ENCODE data around the gene HMGB4.

HMGB4 gene

DNA sequence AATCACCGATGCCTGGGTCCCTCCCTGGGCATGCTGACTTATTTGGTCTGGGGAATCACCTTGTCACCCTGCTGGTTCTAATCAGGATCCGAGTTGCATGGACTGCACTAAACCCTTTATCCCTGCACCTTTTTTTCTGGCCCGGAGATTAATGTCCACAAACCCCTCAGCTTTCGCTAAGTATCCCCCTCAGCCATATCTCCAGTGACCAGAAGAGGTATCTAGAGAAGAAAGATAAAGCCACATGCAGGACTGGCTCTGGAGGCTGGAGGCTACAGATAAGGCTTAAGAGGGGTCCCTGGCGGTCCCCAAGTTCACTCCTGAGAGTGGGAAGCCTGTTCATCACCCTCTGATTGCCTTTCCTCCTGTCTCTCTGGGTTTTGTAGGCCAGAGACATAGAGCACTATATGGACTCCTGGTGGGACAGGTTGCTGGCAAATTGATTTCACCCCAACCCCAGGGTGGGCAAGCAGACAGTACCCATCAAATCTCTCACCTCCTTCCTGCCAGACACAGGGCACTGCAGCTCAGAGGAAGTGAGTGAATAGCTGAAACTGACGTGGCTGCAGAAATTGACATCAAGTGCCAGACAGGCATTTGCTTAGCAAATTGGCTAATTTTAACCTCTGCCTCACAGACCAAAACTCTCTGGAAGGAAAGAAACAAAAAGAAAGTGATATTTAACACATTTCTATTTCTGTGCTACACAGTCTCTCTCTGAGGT lies 38.8 kb downstream of the HMGB4 start:
- no peak for DNase-seq

DNA sequence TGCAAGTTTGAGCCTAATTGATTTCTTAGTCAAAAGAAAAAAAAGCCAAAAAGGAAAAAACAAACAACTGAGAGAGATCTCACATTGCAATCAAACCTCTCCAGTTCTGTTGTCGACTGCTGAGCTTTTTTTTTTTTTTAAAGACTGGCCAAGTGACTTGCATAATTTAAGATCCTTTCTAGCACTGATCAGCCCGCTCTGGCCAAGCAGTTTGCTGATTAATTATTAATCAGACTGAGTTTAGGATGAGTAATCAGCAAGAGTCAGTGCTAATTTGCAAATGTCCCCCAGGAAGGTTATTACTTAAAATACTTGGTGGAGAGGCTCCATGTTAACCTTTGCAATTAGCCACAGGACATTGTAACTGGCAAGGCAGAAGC lies 39.3 kb downstream of the HMGB4 start:
- no peak for DNase-seq

DNA sequence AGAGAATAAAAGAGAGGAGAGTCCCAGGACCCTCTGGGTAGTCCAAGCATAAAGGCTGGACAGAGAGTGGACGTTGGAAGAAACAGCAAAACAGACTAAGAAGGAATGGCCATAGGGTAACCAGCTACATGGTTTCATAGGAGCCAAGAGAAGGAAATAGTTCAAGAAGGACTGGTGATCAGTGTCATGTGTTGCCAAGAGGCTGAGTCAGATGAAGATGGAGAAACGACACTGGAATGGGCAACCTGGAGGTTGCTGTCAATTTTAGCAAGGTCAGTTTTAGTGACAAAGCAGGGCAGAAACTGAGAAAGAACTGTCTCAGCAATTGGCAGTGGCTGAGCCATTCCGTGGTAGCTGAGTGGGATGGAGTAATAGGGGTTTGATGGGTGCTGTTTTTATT lies 41.4 kb downstream of the HMGB4 start:
- DNase-seq: no peak

DNA sequence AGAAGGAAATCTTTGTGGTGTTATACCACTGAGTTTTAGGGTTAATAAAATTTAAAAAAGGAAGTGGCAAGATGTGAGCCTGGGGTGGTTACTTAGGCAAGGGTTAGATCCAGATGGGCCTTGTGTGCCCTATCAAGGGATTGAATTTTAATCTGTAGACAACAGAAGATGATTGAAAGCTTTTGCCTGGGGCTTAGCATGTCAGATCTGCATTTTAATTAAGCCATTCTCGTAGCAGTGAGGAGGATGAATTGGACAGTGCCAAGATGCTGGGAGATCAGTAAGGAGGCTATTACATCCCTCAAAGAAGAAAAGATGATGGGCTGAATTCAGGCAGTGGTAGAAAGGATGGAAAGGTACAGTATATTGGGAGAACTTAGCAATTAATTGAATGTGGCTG lies 42.3 kb downstream of the HMGB4 start:
- no peak for DNase-seq

DNA sequence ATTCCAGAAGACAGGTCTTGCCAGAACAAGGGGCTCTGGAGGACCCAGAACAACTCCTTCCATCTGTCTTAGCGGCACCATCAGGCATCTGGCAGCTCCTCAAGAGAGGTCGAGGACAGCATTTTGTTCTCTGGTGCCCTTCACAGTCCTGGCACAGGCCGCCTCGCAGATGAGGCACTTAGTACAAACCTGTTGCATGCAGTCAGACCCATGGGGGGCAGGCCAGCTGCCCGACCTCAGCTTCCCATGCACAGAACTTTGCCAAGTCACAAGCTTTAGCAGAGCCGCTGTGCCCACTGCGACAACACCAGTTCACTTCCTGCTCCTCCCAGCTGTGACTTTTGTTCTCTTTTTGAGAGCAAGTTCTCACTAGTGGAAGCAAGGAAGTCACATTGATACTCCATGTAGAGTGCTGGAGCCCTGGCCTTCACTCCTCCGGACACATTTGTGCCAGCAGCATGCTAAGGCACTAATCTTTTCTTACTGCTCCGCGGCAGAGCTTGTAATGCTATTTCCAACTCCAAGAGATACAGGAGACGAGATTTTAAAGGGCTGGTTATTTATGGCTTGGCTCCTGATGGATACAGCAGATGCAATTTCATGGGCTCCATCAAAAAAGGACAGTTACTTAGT lies 44.6 kb downstream of the HMGB4 start:
- DNase-seq: no peak

Data from NCI-H187 (cell line).